GM12878 (cell line): ENCODE measurements around the gene MAP1S. TPM values are rescaled to one million over a fixed set of nuclear protein-coding genes. Genes with fewer than 3 reads are reported as not detected.

Experiments used
- ATAC-seq: fragments of 200-7000 bp; cut with Tn5 transposase; 3 replicates; pipeline ENCODE4 v1.9.1; 2020; ENCODE audit warnings: mild to moderate bottlenecking, moderate library complexity
- BruUV-seq: library from RNA; stranded (reverse); fragments of 400-500 nt; replicated peaks from 2 replicates; lab custom pipeline; 2021; lab: Mats Ljungman, UMichigan
- CTCF ChIA-PET: fragments of 300-600 bp; sonication (Branson Sonifier 250); formaldehyde crosslinking; extraction: SDS; loops from one replicate; lab custom pipeline; 2021; ENCODE audit warnings: inconsistent platforms; lab: Yijun Ruan, JAX
- POLR2A ChIA-PET: fragments of 350-600 bp; formaldehyde crosslinking; extraction: SDS; loops from one replicate; lab custom pipeline; 2021; ENCODE audit warnings: inconsistent platforms; lab: Charles Lee
- RAD21 ChIA-PET: fragments of 300-600 bp; sonication (Branson Sonifier 250); formaldehyde crosslinking; loops from one replicate; lab custom pipeline; 2023; ENCODE audit warnings: antibody characterized with exemption; ENCODE audit not compliant: unreplicated experiment; lab: Charles Lee
- SMC1A ChIA-PET: fragments of 300-600 bp; sonication (Branson Sonifier 250); formaldehyde crosslinking; loops from one replicate; lab custom pipeline; 2023; ENCODE audit not compliant: unreplicated experiment, uncharacterized antibody; lab: Charles Lee
- DNase-seq: peaks from one replicate; pipeline ENCODE4 v3.0.0-alpha.2; 2011; ENCODE audit warnings: low read depth, low spot score
- FAIRE-seq: peaks from 3 replicates; lab custom pipeline; 2011; peaks lifted over from hg19 to GRCh38; lab: Jason Lieb, UNC
- H2AFZ ChIP-seq: 2 replicates; pipeline ENCODE4 v1.6.0; 2011; ENCODE audit warnings: low read depth, low read length, control low read depth; ENCODE audit not compliant: control insufficient read depth
- H3K27ac ChIP-seq: 2 replicates; pipeline ENCODE4 v1.5.1; 2011; ENCODE audit warnings: control low read depth; ENCODE audit not compliant: control insufficient read depth, insufficient read depth
- H3K27me3 ChIP-seq, 2 experiments: replicated peaks in 1 of 2; 2 replicates each; pipeline versions ENCODE4 v1.6.0 to v1.6.1; 2011; ENCODE audit warnings: low read length in 1 of 2; ENCODE audit not compliant: control insufficient read depth in 2 of 2, insufficient read depth in 2 of 2
- H3K36me3 ChIP-seq, 2 experiments: 2 replicates each; pipeline ENCODE4 v1.5.1; 2011; ENCODE audit warnings: low read length in 1 of 2; ENCODE audit not compliant: control insufficient read depth in 2 of 2, insufficient read depth in 2 of 2
- H3K4me1 ChIP-seq: 2 replicates; pipeline ENCODE4 v1.6.1; 2011; ENCODE audit warnings: mild to moderate bottlenecking, low read length, moderate library complexity, mixed read lengths; ENCODE audit not compliant: control insufficient read depth, insufficient read depth
- H3K4me2 ChIP-seq: 2 replicates; pipeline ENCODE4 v1.6.0; 2011; ENCODE audit warnings: control low read depth; ENCODE audit not compliant: control insufficient read depth, insufficient read depth
- H3K4me3 ChIP-seq: fragments of 200-600 bp; sonication (generic); 2 replicates; pipeline ENCODE4 v1.5.1; 2016
- H3K79me2 ChIP-seq: 2 replicates; pipeline ENCODE4 v1.6.0; 2011; ENCODE audit warnings: low read length; ENCODE audit not compliant: control insufficient read depth, insufficient read depth
- H3K9ac ChIP-seq: 2 replicates; pipeline ENCODE4 v1.8.0; 2011; ENCODE audit warnings: low read length, control low read depth, mixed read lengths; ENCODE audit not compliant: control insufficient read depth, insufficient read depth
- H3K9me3 ChIP-seq: replicated peaks from 3 replicates; pipeline ENCODE4 v1.5.1; 2011; ENCODE audit warnings: mild to moderate bottlenecking, low read length; ENCODE audit not compliant: control insufficient read depth, insufficient read depth
- H4K20me1 ChIP-seq: 2 replicates; pipeline ENCODE4 v1.6.0; 2011; ENCODE audit not compliant: control insufficient read depth, insufficient read depth
- ASH2L ChIP-seq: fragments of 300-600, 200-600 bp; sonication (generic); IDR thresholded peaks from 2 replicates; pipeline ENCODE4 v1.6.1; 2017; ENCODE audit warnings: low read depth, mild to moderate bottlenecking, borderline replicate concordance
- CHD2 ChIP-seq: IDR thresholded peaks from 2 replicates; pipeline ENCODE4 v1.6.1; 2011; ENCODE audit warnings: low read depth, low read length, improper control_type of control experiment, borderline replicate concordance
- DPF2 ChIP-seq: fragments of 450-650 bp; IDR thresholded peaks from 2 replicates; pipeline ENCODE4 v1.6.1; 2017; ENCODE audit warnings: mild to moderate bottlenecking
- E4F1 ChIP-seq: fragments of 450-650 bp; IDR thresholded peaks from 2 replicates; pipeline ENCODE4 v1.6.1; 2018; ENCODE audit warnings: borderline replicate concordance, mild to moderate bottlenecking; ENCODE audit not compliant: partially characterized antibody
- EZH2 ChIP-seq: IDR thresholded peaks from 2 replicates; pipeline ENCODE4 v1.6.1; 2012; ENCODE audit warnings: low read depth, mild to moderate bottlenecking, control low read depth, inconsistent platforms, low read length, borderline replicate concordance; ENCODE audit not compliant: control insufficient read depth
- NFYB ChIP-seq: IDR thresholded peaks from 2 replicates; pipeline ENCODE4 v1.6.1; 2011; ENCODE audit warnings: low read depth, mild to moderate bottlenecking, low read length, improper control_type of control experiment, moderate library complexity; ENCODE audit not compliant: insufficient read depth
- PRDM15 ChIP-seq: fragments of 450-650 bp; formaldehyde crosslinking; IDR thresholded peaks from 2 replicates; pipeline ENCODE4 v1.4.0; 2020; ENCODE audit warnings: mild to moderate bottlenecking, moderate library complexity
- RCOR1 ChIP-seq: conservative IDR thresholded peaks from 2 replicates; pipeline ENCODE4 v1.6.1; 2012; ENCODE audit warnings: low read depth, low read length, improper control_type of control experiment
- SRF ChIP-seq, 2 experiments: IDR thresholded peaks; 2 replicates each; pipeline ENCODE4 v1.6.1; 2011; ENCODE audit warnings: low read depth in 2 of 2, low read length in 2 of 2, mild to moderate bottlenecking in 1 of 2, moderate library complexity in 1 of 2
- WGBS: methylation state at CpG from one replicate; pipeline ENCODE4 v1.1.6; 2016; ENCODE audit warnings: low lambda C conversion rate; ENCODE audit not compliant: insufficient replicate concordance, insufficient coverage; ENCODE audit errors: missing lambda C conversion rate; 5-methylcytosine and 5-hydroxymethylcytosine counted together
- in situ Hi-C: fragments of 300-500 bp; cut with MboI; formaldehyde crosslinking; loops from 9 replicates; pipeline ENCODE4 v1.14.3; 2018; ENCODE audit warnings: mixed read lengths
- intact Hi-C: fragments of 100-400 bp; cut with micrococcal nuclease; formaldehyde crosslinking; loops from one replicate; pipeline ENCODE4 v1.14.2; 2022; ENCODE audit not compliant: unreplicated experiment
- polyA plus RNA-seq, 11 experiments: library from polyadenylated mRNA; depleted of rRNA in 4 of 11; unstranded in 6 of 11; stranded (reverse) in 5 of 11; fragments of >200 nt; fragmentation: Nextera tagmentation in 4 of 11; fragmentation: Illumina TruSeq in 1 of 11; extraction: Ambion mirVana in 4 of 11; extraction: Trizol in 1 of 11; gene quantifications; 1 replicate in 1 of 11; 2 replicates in 10 of 11; pipeline versions ENCODE4 v1.2.1 to v1.2.3, GENCODE V29; 2011 to 2016; ENCODE audit warnings: inconsistent platforms in 2 of 11, missing spikeins in 2 of 11, low read depth in 1 of 11
- total RNA-seq, 4 experiments: library from RNA; depleted of rRNA in 3 of 4; stranded (reverse); fragments of >200 nt in 3 of 4; fragmentation: Illumina TruSeq in 1 of 4; extraction: Trizol in 1 of 4; gene quantifications; 2 replicates each; pipeline versions ENCODE4 v1.2.1 to v1.2.3, GENCODE V29; 2013 to 2021

Gene MAP1S
- total and polyA plus RNA-seq, 10 of the 15 experiments (the other 5 are each of a cell fraction or from before 2014, with no cell fraction given), result 2.1 to 63.9 (median 15.0) TPM

- in situ Hi-C loops (no loop called here), intact Hi-C loops (no loop called here)
- RAD21 ChIA-PET, result no interaction called here
- Histone ChIP-seq H3K4me2 (no peak overlapping the region), H3K36me3 (no peaks in the 10 kb centered on the region), H3K9ac (no peak overlapping the region), H3K4me3 (no peak overlapping the region), H3K4me1 (no peaks in the 10 kb centered on the region), H3K9me3 (no peaks in the 10 kb centered on the region), H3K27me3 (peaks cover 5 to 9% of the 10 kb centered on the region in 2 experiments), H2AFZ (no peak overlapping the region), H3K27ac (no peak overlapping the region), H3K79me2 (no peaks in the 10 kb centered on the region), H4K20me1 (no peaks in the 10 kb centered on the region)
- ATAC-seq, result no peak
- POLR2A ChIA-PET, result no interaction called here
- no peak for FAIRE-seq
- DNase-seq, result no peak
- WGBS, result 15% methylated on average over 10 of the region's 10 CpGs
- SMC1A ChIA-PET, result no interaction called here
- no TSS peak for BruUV-seq
- TF ChIP-seq RCOR1, result no peak
- TF ChIP-seq SRF (IDR thresholded peaks at IDR 0.05; ENCODE audit: low read depth in 2 of 2, low read length in 2 of 2), result no peak
- TF ChIP-seq PRDM15 (CRISPR knock-in tag), result no peak
- no peak for TF ChIP-seq ASH2L
- TF ChIP-seq E4F1, result no peak
- no peak for TF ChIP-seq CHD2
- no peak for TF ChIP-seq EZH2
- no peak for TF ChIP-seq DPF2
- TF ChIP-seq NFYB, result no peak
- CTCF ChIA-PET, result interaction anchor here (0.9 kb wide), 1 partner anchor 78 kb away, joined by 3 read pairs; no protein-coding TSS in a partner anchor
These were observed 30.3 kb upstream of the MAP1S start for GRCh38 chr19:17688853-17689595.
